Measurements from ENCODE around the gene FAM25G. TPM values are rescaled to one million over a fixed set of nuclear protein-coding genes. Genes with fewer than 3 reads are reported as not detected.
"Not testable (repeated sequence)": the region's sequence is repeated elsewhere in the genome, so short reads cannot be mapped to it uniquely, and the experiment has no call there.

Gene FAM25G
- total and polyA plus RNA-seq, 2 of the 4 experiments (the other 2 are of a cell fraction), result not detected

DNA sequence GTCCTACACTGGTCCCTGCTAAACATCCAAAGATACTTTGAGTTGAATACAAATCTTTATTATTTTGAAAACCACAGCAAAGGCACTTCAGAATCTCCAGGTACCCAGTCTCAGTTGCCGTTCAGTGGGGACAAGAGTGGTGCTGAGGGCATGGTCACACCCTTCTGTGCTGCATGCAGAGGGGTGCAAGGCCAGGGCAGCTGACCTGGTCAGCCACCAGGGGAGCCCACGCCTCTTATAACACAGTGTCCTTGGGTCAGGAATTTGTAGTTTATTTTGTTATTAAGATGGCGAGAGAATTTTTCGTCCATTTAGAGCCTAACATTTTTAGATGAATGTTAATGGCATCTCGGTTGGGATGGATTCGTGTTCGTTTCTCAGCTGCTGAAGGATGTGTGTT is 23.5 kb downstream of the FAM25G start:
- H3K4me1 ChIP-seq (ENCODE audit: control insufficient read depth, insufficient read depth, low read length); H3K4me3 ChIP-seq (ENCODE audit: insufficient read depth, low read depth, low read length); H3K18ac ChIP-seq (ENCODE audit: low read depth, low read length); BruUV-seq (replicated peaks); intact Hi-C loops (cut with micrococcal nuclease); CTCF ChIA-PET; in situ Hi-C loops (cut with MboI; ENCODE audit: low sequenced_read_pairs); H4K91ac ChIP-seq (ENCODE audit: insufficient read depth, low read depth, low read length); H2AK9ac ChIP-seq (replicated peaks; ENCODE audit: low read depth, low read length, poor library complexity); H2BK120ac ChIP-seq (ENCODE audit: low read depth, low read length); POLR2A ChIA-PET (ENCODE audit: unreplicated experiment); H3K9me1 ChIP-seq (ENCODE audit: insufficient read depth, low read length); H2BK20ac ChIP-seq (ENCODE audit: low read depth, low read length); H3K36me3 ChIP-seq (ENCODE audit: control insufficient read depth, insufficient read depth, low read length); ATAC-seq (ENCODE audit: low read depth); H2BK15ac ChIP-seq (ENCODE audit: low read depth, low read length); H4K8ac ChIP-seq (ENCODE audit: low read depth in 2 of 2, low read length in 2 of 2); H2AK5ac ChIP-seq (ENCODE audit: low read depth, low read length); H2BK5ac ChIP-seq (ENCODE audit: low read depth, low read length, poor library complexity, severe bottlenecking); H3K4ac ChIP-seq (ENCODE audit: low read depth, low read length); H3K56ac ChIP-seq (ENCODE audit: extremely low read depth, insufficient read depth, low read length); H4K5ac ChIP-seq (ENCODE audit: low read depth, low read length); H3K9ac ChIP-seq (ENCODE audit: low read depth, low read length); dilution Hi-C loops (cut with HindIII; ENCODE audit: low sequenced_read_pairs, unreplicated experiment); H3K27me3 ChIP-seq (ENCODE audit: control insufficient read depth, insufficient read depth, low read length); H3K14ac ChIP-seq (replicated peaks; ENCODE audit: low read depth, low read length); H3K23ac ChIP-seq (ENCODE audit: low read depth, low read length); H2AFZ ChIP-seq (replicated peaks; ENCODE audit: low read length, poor library complexity); H3K79me1 ChIP-seq (ENCODE audit: low read depth in 1 of 2, low read length in 2 of 2); DNase-seq; H3K27ac ChIP-seq (ENCODE audit: insufficient read depth, low read length); H3K4me2 ChIP-seq (ENCODE audit: low read depth, low read length); H4K20me1 ChIP-seq (ENCODE audit: insufficient read depth, low read length); H3K9me3 ChIP-seq (ENCODE audit: control insufficient read depth, insufficient read depth, low read length): not testable (repeated sequence)
- WGBS, 2 experiments (ENCODE audit: extremely low coverage in 2 of 2, insufficient read length in 1 of 2), result no CpG with 5 or more reads among the region's 7 CpGs

DNA sequence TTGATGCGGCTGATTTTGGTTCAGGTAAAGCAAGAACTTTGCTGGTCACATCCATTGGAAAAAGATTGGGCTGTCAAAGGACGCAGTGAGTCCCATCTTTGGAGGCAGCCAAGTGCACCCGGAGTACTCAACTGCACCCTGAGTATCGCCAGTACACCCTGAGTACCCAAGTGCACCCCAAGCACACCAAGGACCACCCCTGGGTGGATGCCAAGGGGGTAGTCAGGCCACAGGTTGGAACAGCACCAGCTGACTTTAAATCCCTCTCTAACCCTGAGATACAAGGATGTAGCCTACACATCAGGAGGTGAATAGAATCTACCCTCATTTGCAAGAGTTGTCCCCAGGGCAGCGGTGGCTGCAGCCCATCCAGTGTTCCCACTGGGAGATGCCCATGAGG is 24.0 kb downstream of the FAM25G start:
- DNase-seq; in situ Hi-C loops (cut with MboI; ENCODE audit: low sequenced_read_pairs); intact Hi-C loops (cut with micrococcal nuclease); H3K27ac ChIP-seq (ENCODE audit: insufficient read depth, low read length); H4K91ac ChIP-seq (ENCODE audit: insufficient read depth, low read depth, low read length); ATAC-seq (ENCODE audit: low read depth); H2AFZ ChIP-seq (replicated peaks; ENCODE audit: low read length, poor library complexity); H3K18ac ChIP-seq (ENCODE audit: low read depth, low read length); H3K27me3 ChIP-seq (ENCODE audit: control insufficient read depth, insufficient read depth, low read length); H3K23ac ChIP-seq (ENCODE audit: low read depth, low read length); H2BK20ac ChIP-seq (ENCODE audit: low read depth, low read length); H3K4ac ChIP-seq (ENCODE audit: low read depth, low read length); H3K14ac ChIP-seq (replicated peaks; ENCODE audit: low read depth, low read length); H2BK120ac ChIP-seq (ENCODE audit: low read depth, low read length); H3K36me3 ChIP-seq (ENCODE audit: control insufficient read depth, insufficient read depth, low read length); BruUV-seq (replicated peaks); H4K5ac ChIP-seq (ENCODE audit: low read depth, low read length); H2BK15ac ChIP-seq (ENCODE audit: low read depth, low read length); CTCF ChIA-PET; H4K8ac ChIP-seq (ENCODE audit: low read depth in 2 of 2, low read length in 2 of 2); H3K79me1 ChIP-seq (ENCODE audit: low read depth in 1 of 2, low read length in 2 of 2); H3K9ac ChIP-seq (ENCODE audit: low read depth, low read length); H3K56ac ChIP-seq (ENCODE audit: extremely low read depth, insufficient read depth, low read length); H2BK5ac ChIP-seq (ENCODE audit: low read depth, low read length, poor library complexity, severe bottlenecking); H4K20me1 ChIP-seq (ENCODE audit: insufficient read depth, low read length); H3K4me2 ChIP-seq (ENCODE audit: low read depth, low read length); dilution Hi-C loops (cut with HindIII; ENCODE audit: low sequenced_read_pairs, unreplicated experiment); H3K9me3 ChIP-seq (ENCODE audit: control insufficient read depth, insufficient read depth, low read length); H3K4me3 ChIP-seq (ENCODE audit: insufficient read depth, low read depth, low read length); H3K4me1 ChIP-seq (ENCODE audit: control insufficient read depth, insufficient read depth, low read length); H2AK5ac ChIP-seq (ENCODE audit: low read depth, low read length); H2AK9ac ChIP-seq (replicated peaks; ENCODE audit: low read depth, low read length, poor library complexity); POLR2A ChIA-PET (ENCODE audit: unreplicated experiment); H3K9me1 ChIP-seq (ENCODE audit: insufficient read depth, low read length): not testable (repeated sequence)
- no CpG with 5 or more reads among the region's 5 CpGs for whole genome bisulfite sequencing, 2 experiments (ENCODE audit: extremely low coverage in 2 of 2, insufficient read length in 1 of 2)

Measured in IMR-90 (cell line).